HL-60/S4 (cell line): ENCODE measurements around the gene CDON.

Experiments
- in situ Hi-C: fragments of 300-500 bp; cut with MboI; formaldehyde crosslinking; loops from 2 replicates; pipeline ENCODE4 v1.14.3; 2022; ENCODE audit warnings: low sequenced_read_pairs

The CDON gene, protein sequence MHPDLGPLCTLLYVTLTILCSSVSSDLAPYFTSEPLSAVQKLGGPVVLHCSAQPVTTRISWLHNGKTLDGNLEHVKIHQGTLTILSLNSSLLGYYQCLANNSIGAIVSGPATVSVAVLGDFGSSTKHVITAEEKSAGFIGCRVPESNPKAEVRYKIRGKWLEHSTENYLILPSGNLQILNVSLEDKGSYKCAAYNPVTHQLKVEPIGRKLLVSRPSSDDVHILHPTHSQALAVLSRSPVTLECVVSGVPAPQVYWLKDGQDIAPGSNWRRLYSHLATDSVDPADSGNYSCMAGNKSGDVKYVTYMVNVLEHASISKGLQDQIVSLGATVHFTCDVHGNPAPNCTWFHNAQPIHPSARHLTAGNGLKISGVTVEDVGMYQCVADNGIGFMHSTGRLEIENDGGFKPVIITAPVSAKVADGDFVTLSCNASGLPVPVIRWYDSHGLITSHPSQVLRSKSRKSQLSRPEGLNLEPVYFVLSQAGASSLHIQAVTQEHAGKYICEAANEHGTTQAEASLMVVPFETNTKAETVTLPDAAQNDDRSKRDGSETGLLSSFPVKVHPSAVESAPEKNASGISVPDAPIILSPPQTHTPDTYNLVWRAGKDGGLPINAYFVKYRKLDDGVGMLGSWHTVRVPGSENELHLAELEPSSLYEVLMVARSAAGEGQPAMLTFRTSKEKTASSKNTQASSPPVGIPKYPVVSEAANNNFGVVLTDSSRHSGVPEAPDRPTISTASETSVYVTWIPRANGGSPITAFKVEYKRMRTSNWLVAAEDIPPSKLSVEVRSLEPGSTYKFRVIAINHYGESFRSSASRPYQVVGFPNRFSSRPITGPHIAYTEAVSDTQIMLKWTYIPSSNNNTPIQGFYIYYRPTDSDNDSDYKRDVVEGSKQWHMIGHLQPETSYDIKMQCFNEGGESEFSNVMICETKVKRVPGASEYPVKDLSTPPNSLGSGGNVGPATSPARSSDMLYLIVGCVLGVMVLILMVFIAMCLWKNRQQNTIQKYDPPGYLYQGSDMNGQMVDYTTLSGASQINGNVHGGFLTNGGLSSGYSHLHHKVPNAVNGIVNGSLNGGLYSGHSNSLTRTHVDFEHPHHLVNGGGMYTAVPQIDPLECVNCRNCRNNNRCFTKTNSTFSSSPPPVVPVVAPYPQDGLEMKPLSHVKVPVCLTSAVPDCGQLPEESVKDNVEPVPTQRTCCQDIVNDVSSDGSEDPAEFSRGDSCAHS (N-terminal part only)

DNA sequence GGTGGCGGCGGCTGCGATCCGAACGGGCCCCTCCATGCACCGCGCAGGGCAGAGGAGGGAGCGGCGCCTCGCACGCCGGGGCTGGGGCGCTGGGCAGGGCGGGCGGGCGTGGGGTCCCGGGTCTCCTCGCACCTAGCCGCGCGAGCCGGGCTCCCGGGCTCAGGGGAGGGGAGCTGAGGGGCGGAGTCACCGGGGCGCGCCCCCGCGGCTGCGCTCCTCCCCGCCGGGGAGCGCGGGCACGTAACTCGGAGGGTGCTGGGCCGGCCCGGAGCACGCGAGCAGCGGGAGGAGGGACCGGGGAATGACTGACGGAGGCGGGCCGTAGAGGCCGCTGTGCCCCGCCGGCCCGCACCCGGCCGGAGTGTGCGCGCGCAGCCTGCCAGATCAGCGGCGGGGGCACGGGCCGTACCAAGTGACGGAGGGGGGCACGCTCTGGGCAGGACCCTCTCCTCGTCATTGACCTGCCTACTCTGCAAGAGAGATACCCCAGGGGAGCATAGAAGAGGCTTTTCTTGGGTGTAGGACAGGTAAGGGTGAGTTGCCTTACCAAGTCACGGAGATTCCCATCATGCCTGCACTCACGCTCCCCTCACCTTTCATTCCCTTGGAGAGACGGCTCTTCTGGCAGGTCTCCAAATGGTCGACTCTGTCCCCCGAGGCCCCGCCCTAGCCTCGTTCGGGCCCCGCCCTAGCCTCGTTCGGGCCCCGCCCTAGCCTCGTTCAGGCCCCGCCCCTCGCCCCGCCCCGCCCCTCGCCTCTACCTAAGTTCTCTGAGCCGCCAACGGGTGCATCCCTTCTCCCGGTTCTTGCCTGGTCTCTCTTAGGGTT is at the start of gene CDON:
Gene CDON (minus strand): TSS at position 188 of the 828 bp plus-strand sequence. CDS start 39,390 bp downstream, outside the sequence.
- in situ Hi-C loops, result no loop called here

DNA sequence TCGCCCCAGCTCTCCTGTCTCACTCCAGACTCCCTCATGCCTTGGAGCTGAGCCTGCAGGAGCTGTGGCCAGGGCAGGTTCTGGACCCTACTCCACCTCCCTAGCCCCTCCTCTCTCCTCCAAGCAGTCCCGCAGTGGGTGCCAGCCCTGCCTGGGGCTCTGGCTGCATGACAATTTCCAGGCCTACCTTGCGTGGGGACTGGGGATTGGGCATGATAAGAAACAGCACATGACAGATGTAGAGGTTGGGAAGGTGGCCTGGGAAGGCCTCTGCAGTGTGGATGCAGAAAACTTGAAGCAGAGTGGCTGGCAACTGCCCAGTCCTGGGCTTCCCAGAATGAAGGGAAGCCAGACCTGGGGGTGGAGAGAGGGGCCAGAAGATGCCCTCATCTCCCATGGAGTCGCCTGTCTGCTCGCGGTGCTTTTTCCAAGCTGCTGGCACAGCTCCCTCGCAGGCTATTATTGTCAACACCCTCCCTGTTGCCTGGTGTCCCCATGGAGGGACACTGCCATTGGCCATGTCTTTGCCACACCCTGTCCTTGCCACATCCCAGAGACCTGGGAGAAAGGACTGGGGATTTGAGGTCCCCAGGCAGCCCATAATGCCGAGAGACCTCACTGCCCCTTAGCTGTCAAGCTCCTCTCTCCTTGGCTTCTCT is 48.9 kb upstream of the CDON start:
- in situ Hi-C loops, result no loop called here

DNA sequence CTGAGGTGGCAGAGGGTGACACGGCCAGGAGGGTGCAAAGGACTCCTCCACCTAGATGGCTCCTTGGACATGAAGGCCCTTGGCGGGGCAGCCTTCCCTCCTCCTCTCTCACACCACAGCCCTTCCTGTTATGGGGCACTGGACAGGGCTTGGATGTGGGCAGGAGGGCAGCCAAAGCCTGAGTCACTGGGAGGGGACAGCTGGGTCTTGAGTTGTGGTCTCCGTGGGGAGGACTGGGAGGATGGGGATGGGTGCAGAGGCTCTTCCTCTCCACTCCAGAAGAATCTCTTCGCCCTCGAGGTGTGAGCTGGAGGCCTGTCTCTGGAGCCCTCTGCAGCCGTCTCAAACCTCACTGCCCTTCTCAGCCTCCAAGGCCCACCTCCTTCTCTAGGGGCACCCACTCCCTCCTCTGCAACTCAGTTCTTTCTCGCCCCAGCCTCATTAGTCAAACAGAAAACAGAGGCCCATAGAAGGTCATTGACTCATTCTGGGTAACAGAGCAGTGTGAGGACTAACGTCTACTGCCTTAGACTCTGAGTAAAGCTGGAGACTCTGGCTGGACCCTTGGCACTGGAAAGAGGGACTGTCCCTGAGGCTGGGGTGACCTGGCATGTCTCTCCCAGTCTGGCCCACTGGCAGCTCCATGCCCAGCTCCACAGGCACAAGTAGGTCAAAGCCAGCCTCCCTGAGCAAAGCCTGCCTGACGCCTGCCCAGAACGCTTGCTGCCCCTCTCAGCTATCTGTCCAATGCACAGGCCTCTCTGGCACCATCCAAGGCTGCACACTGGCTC is 47.5 kb upstream of the CDON start:
- in situ Hi-C loops, result no loop called here

DNA sequence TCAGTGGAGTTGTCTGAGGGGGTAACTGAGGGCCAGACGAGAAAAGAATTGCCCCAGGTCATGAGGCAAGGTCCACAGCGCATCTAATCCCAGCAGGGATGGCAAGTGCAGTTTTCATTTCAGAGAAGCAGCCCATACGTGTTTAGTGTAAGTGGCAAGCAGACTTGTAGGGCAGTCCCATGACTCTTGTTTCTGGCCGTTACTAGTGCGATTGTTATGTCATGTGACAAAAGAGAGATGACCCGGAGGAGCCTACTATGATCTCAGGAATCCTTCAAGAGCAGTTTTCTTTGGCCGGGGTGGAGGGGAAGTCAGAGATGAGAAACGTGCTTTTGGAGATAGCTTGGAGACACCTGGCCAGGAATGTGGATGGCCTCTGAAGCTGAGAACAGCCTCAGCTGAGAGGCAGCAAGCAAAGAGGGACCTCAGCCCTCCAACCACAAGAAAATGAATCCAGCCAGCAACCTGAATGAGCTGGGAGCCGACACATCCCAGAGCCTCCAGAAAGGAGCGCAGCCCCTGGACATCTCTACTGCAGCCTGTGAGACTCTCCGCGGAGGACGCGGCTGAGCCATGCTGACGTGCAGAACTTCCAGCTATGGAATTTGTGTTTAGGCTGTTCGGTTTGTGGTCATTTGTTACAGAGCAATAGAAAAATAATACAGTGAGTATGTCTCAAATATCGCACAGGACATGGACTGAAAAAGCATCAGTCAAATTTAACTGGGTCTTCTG is 44.1 kb upstream of the CDON start:
- in situ Hi-C loops, result no loop called here

DNA sequence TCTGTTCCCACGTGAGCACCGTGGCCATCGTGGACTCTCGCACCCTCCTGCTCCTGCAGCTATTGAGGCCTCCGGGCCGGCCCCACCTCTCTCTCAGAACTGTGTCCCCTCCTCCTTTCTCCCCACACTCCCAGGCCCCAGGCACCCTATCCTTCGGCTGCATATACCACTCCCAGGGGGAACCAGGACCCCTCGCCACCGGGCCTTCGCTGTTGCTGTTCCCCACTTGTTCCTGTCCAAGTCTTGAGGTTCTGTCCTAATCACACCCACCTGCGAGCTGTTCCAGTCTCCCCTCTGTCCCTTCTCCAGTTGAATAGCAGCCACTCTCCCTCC is 43.0 kb upstream of the CDON start:
- in situ Hi-C loops, result no loop called here

DNA sequence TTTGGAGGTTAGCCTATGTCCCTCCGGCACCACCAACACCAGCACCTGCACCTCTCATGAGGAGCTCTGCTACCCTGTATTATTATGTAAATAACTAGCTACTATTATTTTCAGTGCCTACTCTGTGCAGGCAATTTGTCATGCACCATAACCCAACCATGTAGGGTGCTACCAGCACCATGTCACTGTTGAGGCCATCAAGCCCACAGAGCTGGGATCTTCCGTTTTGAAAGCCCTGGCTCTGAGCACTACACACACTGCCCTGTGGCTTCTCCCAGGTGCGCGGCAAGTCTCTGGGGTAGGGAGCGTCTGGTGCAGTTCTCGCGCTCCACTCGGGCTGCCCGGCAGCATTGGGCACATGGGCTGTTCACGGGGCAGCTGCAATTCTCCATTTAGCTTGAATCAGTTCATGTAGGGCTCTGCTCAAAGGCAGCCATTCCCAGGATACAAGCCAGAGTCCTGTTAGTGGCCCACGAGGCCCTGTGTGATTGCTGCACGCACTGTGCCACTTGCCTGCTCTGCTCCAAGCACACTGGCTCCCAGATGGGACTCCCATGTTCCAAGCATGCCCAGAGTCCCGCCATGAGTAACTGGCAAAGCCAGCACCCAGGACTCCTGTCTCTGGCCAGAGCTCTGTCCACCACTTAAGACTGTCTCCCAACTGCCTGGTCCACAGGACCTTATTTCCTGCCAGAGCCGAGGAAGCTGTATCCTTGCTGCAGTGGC is 42.5 kb upstream of the CDON start:
- in situ Hi-C loops, result no loop called here

DNA sequence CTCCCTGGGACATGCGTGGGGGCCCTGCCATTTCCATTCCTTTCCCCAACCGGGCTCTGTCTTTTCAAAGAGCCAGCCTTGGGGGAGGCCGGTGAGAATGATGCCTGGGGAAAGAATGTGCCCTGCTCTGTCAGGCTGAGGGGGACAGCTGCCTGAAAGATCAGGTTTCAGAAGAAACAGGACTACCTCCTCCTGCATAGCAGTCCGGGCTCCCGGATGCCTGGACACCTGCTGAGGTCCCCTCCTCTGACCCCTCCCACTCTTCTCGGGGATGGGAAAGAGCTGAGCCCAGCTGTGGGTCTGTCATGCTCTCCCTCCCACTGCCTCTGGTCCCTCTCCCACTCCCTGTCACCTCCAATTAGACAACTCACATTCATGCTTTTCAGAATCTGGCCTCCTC is 41.8 kb upstream of the CDON start:
- in situ Hi-C loops, result no loop called here

DNA sequence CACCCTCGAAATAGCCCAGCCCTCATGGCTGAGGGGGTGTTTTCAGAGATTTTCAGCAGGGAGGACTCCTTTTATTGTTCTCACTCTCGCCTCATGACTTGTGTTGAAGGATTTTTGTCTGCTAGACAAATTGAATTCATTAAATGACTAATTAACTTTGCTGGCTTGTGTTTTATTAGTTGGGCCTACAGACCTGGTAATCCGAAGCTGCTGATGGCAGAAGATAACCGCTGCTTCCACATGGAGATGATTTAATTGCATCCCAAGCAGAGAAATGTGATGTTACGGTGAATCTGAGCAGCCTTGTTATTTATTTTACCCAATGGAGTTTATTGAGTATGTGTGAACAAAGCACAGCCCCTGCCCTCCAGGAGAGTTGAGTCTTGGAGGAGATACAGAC is 40.5 kb upstream of the CDON start:
- in situ Hi-C loops, result no loop called here

DNA sequence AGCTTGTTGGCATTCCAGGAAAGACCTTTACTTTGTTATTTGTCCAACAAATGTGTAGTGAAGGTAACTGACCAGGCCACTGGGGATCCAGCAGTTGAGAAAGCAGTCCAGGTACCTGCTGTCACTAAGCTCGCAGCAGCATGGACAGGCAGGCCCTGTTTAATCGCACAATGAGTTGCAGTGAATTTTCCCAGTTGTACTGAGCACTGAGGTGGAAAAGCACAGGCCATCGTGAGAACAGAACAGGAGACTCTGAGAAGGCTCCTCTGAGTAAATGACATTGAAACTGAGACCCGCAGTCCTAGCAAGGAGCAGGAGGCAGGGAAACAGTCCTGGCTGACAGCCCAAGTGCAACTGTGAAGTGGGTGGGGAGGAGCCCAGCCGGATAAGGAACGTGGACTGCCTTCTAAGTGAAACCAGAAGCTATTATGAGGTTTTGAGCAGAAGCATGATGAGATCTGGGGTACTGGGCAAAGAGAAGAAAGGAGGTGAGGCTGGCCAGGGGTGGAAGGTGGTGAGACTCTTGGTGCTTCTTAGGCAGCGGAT is 39.8 kb upstream of the CDON start:
- in situ Hi-C loops, result no loop called here

DNA sequence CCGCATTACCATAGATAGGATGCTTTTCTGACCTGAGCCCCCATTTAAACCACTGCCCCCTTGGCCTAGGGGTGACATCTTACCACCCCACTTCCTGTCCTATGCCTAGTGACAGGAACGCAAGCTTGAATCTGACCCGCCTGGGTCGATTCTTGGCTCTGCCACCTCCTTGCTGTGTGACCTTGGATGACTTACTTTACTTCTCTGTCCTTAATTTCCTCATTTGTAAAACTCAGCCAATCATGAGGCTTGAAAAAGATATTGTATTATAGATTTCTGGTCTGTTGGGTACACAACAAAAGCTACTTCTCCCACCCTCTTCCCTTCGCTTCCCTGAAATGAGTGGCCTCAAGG is 39.2 kb upstream of the CDON start:
- in situ Hi-C loops, result no loop called here

DNA sequence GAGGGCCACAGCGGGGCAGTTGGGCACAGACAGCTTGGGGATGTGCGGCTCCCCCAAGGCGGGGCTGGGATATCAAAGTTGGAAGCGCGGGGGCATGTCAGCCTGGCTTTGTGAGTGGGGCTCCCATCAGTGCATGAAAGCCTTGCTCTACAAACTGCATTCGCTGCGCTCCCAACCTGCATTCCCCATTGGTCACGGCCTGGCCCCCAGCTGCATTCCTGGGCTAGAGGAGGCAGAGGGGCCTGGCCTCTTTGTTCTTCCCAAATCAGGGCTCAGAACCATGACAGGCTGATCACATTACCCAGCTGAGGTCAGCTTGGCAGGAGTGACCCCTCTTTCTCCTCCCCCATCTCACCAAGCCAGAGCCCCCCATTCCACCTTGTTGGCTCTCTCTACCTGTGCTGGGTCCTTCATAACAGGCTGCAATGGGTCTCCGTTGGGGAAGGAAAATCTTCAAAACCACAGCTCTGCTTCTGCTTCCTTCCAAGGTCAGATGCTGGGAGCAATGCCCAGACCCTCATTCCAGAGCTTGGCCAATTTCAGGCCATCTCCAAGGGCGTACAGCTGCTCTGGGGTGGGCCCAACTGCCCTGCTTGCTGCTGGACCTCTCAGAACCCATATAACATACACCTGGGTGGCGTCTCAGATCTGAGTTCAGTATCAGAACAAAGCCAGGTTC is 38.7 kb upstream of the CDON start:
- in situ Hi-C loops, result no loop called here

DNA sequence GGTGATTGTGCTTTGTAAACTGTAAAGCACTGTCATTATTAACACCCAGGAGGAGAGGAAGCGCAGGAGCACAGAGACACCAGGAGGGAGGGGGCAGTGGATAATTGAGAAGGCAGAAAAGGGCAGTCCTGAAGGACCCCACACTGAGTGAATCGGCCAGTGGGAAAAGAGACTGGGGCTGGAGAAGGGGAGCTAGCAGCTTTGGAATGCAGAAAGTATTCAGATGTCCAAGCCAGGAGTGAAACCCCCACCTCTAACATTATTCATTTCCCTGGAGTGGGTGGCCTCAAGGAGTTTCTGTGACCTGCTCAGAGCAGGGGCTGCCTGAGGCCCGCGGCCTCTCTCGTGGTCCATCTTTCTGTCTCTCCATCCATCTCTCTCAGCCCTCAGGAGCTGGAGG is 38.0 kb upstream of the CDON start:
- in situ Hi-C loops, result no loop called here

DNA sequence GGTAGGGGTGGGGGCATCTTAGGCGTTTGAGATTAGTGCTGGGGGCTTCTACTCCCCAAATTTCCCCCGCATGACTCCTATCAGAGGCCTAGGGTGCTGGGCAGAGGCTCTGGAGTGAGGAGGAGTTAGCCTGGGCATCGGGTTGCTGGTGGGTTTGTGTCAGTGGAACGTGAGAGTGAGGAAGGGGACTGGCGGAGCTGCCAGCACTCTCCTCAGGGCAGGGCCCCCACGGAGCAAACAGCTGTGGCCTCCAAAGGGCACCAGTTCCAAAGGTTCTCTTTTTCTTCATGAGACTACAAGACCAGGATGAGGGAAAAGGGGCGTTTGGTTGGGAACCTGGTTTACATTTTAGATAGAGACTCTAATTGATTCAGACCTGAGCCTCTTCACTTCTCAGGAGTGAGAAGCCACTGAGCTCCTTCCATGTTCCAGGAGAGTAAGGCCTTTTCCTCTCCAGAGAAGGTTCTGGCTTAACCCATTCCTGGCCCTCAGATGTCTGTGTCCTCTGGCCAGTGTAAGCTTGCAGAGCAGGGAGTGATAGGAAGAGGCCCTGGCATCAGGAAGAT is 35.6 kb upstream of the CDON start:
- in situ Hi-C loops, result no loop called here

DNA sequence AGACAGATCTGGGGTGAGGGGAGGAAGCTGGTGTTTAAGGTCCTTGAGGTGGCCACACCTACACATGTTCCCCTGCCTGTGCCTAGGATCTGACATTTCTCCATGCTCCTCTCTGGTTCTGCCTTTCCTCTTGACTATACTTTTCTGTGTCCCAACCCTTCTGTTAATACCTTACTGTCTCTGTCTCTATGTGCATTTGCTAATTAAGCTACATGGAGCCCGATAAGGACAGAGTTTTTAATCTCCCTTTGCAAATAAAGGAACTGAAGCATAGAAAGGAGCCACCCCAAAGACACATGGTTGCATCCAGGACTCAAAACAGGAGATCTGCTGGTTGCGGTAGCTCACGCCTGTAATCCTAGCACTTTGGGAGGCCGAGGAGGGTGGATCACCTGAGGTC is 33.1 kb upstream of the CDON start:
- in situ Hi-C loops, result no loop called here

DNA sequence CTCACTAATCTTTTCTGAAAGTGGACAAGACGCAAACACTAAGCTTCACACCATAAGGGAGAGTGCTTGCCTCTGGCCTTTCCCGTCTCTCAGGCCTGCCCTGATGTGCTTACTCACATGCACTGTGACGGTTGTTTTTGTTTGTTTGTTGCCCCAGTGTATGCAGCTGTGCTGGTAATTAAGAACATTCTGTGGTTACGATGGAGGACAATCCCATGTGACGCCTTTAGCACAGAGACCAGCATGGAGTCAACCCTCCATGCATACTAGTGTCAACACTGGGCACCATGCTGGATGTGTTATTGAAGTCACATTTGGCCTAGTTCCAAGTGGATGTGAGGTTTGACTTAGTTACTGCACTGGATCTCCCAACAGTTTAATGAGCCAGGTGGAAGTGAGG is 27.8 kb upstream of the CDON start:
- in situ Hi-C loops, result no loop called here

DNA sequence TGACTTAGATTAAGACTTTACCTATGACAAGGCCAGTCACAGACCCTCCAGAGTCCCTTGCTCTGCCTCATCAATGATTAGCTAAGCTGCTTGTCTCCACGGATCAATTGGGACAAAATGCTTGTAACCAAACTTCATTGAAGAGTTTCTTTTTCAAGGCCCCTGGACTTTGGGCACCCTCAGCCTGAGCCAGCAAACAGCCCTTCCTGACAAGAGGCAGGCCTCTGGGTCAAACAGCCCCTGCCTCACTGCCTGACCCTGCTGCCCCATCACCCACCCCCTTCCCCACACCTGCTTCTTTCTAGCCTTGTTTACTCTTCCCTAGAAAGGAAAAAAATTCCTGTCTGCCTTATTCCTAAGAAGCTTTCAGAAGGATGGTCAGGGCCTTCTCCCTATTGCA is 26.3 kb upstream of the CDON start:
- in situ Hi-C loops, result no loop called here

DNA sequence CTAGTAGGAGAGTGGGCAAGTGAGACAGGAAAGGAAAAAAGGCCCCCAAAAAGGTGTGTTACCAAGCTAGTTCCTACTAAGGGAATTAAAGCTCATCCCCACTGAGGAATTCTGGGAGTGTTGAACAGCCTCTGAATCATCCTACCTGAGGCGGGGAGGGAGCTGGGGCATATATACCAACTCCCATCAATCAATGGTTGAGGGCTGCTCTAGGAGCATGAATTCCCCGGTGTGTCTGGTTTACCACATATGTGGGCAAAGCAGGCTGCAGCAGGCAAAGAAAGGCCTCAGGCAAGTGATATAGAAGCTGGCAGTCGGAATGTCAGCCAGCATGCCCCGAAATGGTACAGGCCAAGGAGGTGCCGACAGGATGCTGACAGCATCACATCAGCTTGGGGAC is 23.6 kb upstream of the CDON start:
- in situ Hi-C loops, result no loop called here
